Muscle layer of duodenum (tissue), 2 donors: ENCODE measurements around the gene HLA-DPA1.
"Not testable (repeated sequence)": the region's sequence is repeated elsewhere in the genome, so short reads cannot be mapped to it uniquely, and the experiment has no call there.

ENCODE experiments used
- H3K27ac ChIP-seq: one replicate; pipeline ENCODE4 v1.7.0; 2013; ENCODE audit warnings: mild to moderate bottlenecking, low read length
- H3K27me3 ChIP-seq: one replicate; pipeline ENCODE4 v1.7.0; 2013; ENCODE audit warnings: low read depth, mild to moderate bottlenecking, control low read depth, low read length
- H3K36me3 ChIP-seq, 2 donors: one replicate each; pipeline ENCODE4 v1.7.0; 2013; ENCODE audit warnings: low read length in 2 of 2, control low read depth in 1 of 2, mild to moderate bottlenecking in 1 of 2; ENCODE audit not compliant: insufficient read depth in 2 of 2, control insufficient read depth in 1 of 2
- H3K4me1 ChIP-seq, 2 donors: one replicate each; pipeline ENCODE4 v1.7.0; 2013; ENCODE audit warnings: low read length in 2 of 2, mild to moderate bottlenecking in 2 of 2, control low read depth in 1 of 2, moderate library complexity in 1 of 2; ENCODE audit not compliant: insufficient read depth in 2 of 2, control insufficient read depth in 1 of 2
- H3K4me3 ChIP-seq, 2 donors: one replicate each; pipeline ENCODE4 v1.7.0; 2013; ENCODE audit warnings: low read length in 2 of 2, low read depth in 1 of 2, mild to moderate bottlenecking in 1 of 2
- H3K9me3 ChIP-seq, 2 donors: one replicate each; pipeline ENCODE4 v1.7.0; 2013; ENCODE audit warnings: low read length in 2 of 2, control low read depth in 1 of 2, mild to moderate bottlenecking in 1 of 2; ENCODE audit not compliant: control insufficient read depth in 1 of 2
- donor health status: healthy.

Gene HLA-DPA1

DNA sequence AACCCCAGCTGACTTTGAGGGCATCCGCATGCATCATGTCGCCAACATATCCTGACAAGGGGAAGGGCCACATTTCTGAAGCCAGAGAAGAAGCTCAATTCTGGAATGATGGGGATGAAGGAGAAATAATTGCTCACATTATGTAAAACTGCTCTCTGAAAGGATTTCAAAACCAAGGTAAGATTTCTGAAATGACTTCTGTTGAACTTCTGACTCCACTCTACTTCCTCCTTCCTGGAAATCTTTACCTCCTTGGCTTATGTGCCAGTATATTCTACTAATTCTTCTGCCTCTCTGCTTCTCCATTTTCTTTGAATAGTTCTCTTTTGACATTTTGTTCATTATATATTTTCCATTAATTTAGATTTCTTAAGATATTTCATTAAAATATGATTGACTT lies 34.2 kb upstream of the HLA-DPA1 start:
- H3K27me3 ChIP-seq = no peaks in the 10 kb centered on the region
- H3K9me3 ChIP-seq = no peaks in the 10 kb centered on the region
- H3K27ac ChIP-seq = no peak overlapping the region
- no peaks in the 10 kb centered on the region for H3K4me1 ChIP-seq
- no peaks in the 10 kb centered on the region for H3K36me3 ChIP-seq
- H3K4me3 ChIP-seq = no peak overlapping the region

DNA sequence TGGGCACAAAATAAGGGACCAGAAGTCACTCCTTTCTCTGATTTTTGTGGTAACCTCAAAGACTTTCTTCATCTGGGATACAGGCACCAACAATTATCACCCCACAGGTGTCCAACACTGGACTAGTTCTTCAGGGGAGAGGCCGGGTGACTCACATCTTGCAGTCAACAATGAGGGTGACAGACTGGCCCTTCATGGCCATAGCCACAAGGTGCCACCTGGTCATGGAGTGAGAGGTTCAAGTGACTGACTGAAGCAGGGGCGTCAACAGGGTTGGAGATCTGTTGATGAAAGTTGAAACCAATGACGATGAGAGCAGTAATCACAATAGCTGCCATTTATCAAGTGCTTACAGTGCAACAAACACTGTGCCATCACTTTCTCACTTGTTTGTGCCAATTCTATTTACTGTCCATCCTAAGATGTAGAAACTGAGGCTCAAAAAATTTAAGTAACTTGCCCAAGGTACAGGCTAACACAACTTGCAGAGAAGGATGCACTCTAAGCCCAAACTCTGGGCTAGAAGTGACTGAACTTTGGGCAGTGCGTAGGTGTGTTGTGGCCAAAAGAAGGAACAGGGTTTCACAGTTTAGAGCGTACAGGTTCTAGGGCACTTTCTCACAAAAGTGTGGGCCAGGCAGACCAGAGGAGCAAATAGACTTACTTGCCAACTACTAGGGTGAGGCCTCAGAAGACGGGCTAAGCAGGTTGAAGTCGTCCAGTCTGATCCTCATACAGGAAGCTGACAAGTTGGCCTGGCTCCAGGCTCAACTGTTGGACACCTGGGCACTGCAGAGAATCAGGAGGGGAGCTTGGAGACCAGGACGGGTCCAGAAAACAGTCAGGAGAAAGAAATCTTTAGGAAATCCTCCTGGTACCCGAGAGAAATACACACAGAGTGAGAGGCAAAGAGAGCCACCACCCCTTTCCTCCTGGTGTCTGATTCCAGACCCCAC lies 32.7 kb upstream of the HLA-DPA1 start:
- H3K27ac ChIP-seq = no peak overlapping the region
- no peaks in the 10 kb centered on the region for H3K27me3 ChIP-seq
- H3K4me3 ChIP-seq = no peak overlapping the region
- no peaks in the 10 kb centered on the region for H3K4me1 ChIP-seq
- peaks cover 0 to 1% of the 10 kb centered on the region in 2 donors for H3K9me3 ChIP-seq
- H3K36me3 ChIP-seq = no peaks in the 10 kb centered on the region

DNA sequence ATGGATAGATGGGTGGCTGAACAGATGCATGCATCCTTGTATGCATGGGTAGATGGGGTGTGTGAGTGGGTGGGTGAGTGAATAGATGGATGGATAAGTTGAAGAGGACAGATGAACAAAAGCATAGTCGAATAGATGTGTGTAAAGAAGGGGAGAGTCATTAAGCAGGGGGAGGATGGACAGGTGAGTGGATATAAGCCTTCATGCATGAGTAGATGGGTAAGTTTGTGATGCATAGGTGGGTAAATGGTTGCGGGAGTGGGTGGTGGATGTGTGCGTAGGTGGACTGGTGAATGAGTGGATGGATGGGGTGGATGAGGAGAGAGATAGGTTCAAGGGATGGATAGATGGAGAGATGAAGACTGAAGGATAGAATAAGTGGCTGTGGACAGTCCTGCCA lies 31.9 kb upstream of the HLA-DPA1 start:
- Histone ChIP-seq H3K27me3 (no peaks in the 10 kb centered on the region), H3K36me3 (no peaks in the 10 kb centered on the region), H3K9me3 (peaks cover 0 to 10% of the 10 kb centered on the region in 2 donors), H3K27ac (no peak overlapping the region), H3K4me1 (no peaks in the 10 kb centered on the region), H3K4me3 (no peak overlapping the region)

GRCh38 chr6:33104887-33105286 lies 31.4 kb upstream of the HLA-DPA1 start:
- H3K36me3 ChIP-seq = no peaks in the 10 kb centered on the region
- H3K4me1 ChIP-seq = no peaks in the 10 kb centered on the region
- H3K27ac ChIP-seq = no peak overlapping the region
- H3K27me3 ChIP-seq = no peaks in the 10 kb centered on the region
- H3K4me3 ChIP-seq = no peak overlapping the region
- H3K9me3 ChIP-seq = peaks cover 0 to 10% of the 10 kb centered on the region in 2 donors

DNA sequence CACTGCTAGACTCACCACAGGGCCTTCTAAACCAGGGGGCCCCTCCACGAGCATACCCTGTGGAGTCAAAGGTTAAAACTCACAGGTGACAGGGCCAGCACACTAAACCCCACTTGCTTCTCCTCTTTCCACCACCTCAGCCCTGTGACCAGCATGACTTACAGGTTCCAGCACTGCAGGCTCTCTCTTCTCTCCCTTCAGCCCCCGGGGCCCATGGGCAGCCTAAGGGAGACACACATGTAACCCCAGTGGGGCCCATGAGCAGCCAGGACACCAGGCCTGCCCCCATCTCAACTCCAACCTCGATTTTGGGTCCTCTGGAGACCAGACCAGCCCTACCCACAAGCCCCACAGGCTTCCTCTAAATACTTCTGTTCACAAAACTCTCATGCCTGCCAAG lies 30.3 kb upstream of the HLA-DPA1 start:
- Histone ChIP-seq H3K4me3 (no peak overlapping the region), H3K27me3 (no peaks in the 10 kb centered on the region), H3K4me1 (no peaks in the 10 kb centered on the region), H3K27ac (no peak overlapping the region), H3K9me3 (peaks cover 0 to 10% of the 10 kb centered on the region in 2 donors), H3K36me3 (no peaks in the 10 kb centered on the region)

DNA sequence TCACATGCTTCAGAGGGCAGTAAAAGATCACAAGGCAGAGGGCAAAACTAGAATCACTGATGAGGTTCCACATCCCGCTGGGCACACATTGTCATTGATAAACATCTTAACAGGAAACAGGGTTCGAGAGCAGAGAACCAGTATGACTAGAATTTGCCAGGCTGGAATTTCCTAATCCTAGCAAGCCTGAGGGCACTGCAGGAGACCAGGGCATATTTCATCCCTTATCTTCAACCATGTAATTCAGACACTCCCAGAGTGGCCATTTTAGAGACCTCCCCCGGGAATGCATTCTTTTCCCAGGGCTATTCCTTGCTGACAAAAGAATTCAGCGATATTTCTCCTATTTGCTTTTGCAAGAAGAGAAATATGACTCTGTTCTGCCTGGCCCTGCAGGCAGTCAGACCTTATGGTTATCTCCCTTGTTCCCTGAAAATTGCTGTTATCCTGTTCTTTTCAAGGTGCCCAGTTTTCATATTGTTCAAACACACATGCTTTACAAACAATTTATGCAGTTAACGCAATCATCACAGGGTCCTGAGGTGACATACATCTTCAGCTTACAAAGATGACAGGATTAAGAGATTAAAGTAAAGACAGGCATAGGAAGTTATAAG lies 27.8 kb upstream of the HLA-DPA1 start:
- not testable (repeated sequence) for H3K4me3 ChIP-seq, H3K27ac ChIP-seq, H3K4me1 ChIP-seq, H3K36me3 ChIP-seq, H3K27me3 ChIP-seq
- H3K9me3 ChIP-seq = peaks cover 0 to 10% of the 10 kb centered on the region in 2 donors

DNA sequence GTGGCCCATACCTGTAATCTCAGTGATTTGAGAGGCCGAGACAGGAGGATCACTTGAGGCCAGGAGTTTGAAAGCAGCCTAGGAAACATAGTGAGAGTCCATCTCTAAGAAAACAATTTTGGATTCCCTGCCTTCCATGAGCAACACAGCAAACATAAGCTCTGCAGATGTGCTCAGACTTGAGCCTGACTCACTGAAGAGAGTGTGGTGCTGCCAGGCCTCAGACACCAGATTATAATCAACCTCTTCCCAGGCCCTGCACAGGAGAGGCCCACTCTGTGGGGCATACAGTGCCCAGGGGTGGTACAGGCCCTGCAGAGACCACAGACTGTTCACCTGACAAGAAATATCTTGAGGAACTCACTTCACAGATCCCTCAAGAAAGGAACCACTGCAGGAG lies 22.2 kb upstream of the HLA-DPA1 start:
- Histone ChIP-seq H3K4me3 (no peak overlapping the region), H3K36me3 (no peaks in the 10 kb centered on the region), H3K27me3 (no peaks in the 10 kb centered on the region), H3K9me3 (peaks cover 0 to 4% of the 10 kb centered on the region in 2 donors), H3K4me1 (no peaks in the 10 kb centered on the region), H3K27ac (no peak overlapping the region)

DNA sequence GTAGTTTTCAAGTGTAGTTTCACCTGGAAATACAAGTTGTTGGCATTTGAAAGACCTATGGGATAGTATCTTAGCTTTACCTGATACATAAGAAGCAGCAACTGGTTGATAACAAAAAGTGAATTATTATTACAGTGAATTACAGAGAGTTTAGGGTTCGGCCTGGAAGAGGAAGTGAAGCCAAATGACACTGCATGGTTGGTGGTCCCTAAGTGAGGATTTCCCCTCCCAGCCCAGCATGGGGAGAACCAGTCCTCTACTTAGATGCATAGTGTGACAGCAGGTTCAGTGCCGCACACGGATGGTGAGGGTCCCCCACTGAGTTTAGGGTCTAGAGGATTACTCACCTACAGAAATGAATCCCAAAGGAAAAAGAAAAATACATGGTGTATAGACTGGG lies 20.4 kb upstream of the HLA-DPA1 start:
- H3K9me3 ChIP-seq = no peaks in the 10 kb centered on the region
- H3K36me3 ChIP-seq = no peaks in the 10 kb centered on the region
- H3K4me3 ChIP-seq = no peak overlapping the region
- H3K27me3 ChIP-seq = no peaks in the 10 kb centered on the region
- H3K27ac ChIP-seq = no peak overlapping the region
- H3K4me1 ChIP-seq = no peaks in the 10 kb centered on the region

GRCh38 chr6:33092385-33092784 lies 18.9 kb upstream of the HLA-DPA1 start:
- no peaks in the 10 kb centered on the region for H3K4me1 ChIP-seq
- H3K27ac ChIP-seq = no peak overlapping the region

DNA sequence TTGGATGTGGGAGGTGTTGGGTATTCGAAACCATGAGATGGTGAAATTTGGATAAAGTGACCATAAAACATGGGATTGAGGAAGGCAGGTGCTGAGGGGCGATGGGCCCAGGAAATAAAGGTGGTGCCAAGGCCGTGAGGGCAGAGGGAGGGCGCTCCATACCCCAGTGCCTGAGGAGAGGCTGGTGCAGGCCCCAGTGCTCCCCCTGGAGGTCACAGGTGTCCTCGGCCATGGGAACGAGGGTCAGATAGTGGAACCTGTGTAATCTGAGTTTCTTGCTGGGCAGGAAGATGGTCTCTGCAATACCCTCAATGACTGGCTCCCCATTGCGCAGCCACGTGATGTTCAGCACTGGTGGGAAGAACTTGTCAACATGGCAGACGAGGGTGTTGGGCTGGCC lies 18.5 kb upstream of the HLA-DPA1 start:
- Histone ChIP-seq H3K27me3 (no peaks in the 10 kb centered on the region), H3K4me3 (no peak overlapping the region), H3K4me1 (no peaks in the 10 kb centered on the region), H3K36me3 (peaks cover 3 to 6% of the 10 kb centered on the region in 2 donors), H3K27ac (no peak overlapping the region), H3K9me3 (no peaks in the 10 kb centered on the region)

More at GRCh38 chr6:33092385-33092784, 18.9 kb upstream of the HLA-DPA1 start:
- Histone ChIP-seq H3K9me3 (no peaks in the 10 kb centered on the region), H3K4me3 (no peak overlapping the region), H3K27me3 (no peaks in the 10 kb centered on the region), H3K36me3 (peaks cover 1 to 6% of the 10 kb centered on the region in 2 donors)

GRCh38 chr6:33088931-33089620 lies 15.6 kb upstream of the HLA-DPA1 start:
- Histone ChIP-seq H3K36me3 (peaks cover 10 to 23% of the 10 kb centered on the region in 2 donors), H3K27ac (no peak overlapping the region), H3K9me3 (no peaks in the 10 kb centered on the region), H3K4me1 (no peaks in the 10 kb centered on the region), H3K4me3 (no peak overlapping the region), H3K27me3 (no peaks in the 10 kb centered on the region)
